ENCODE results near the gene EGLN2.

EGLN2 gene

GRCh38 chr19:40798683-40799557 is at the start of gene EGLN2:
TSS of gene EGLN2 (plus strand) at chr19:40799191. CDS start at chr19:40800573, 1,382 bp downstream.
- FAIRE-seq (no peak), DNase-seq (ENCODE audit: insufficient read length, low spot score) (peak; percentile 78)
- no peak for TF ChIP-seq CTCF (IDR thresholded peaks at IDR 0.05; ENCODE audit: insufficient read depth, missing control alignments)

- TF ChIP-seq CTCF (IDR thresholded peaks at IDR 0.05; ENCODE audit: insufficient read depth, missing control alignments) = no peak
- peak; percentile 89 for DNase-seq (ENCODE audit: insufficient read length, low spot score)
- FAIRE-seq = no peak
Observed at GRCh38 chr19:40750058-40750873, 48.7 kb upstream of the EGLN2 start, which contains the start of gene ACTMAP. TSS of gene ACTMAP (minus strand) at chr19:40750477. CDS start at chr19:40749803, 674 bp downstream.

- peak; percentile 79 for DNase-seq (ENCODE audit: insufficient read length, low spot score)
- no peak for TF ChIP-seq CTCF (IDR thresholded peaks at IDR 0.05; ENCODE audit: insufficient read depth, missing control alignments)
- no peak for FAIRE-seq
Observed at GRCh38 chr19:40750874-40751537, 48.0 kb upstream of the EGLN2 start, which contains the start of gene SNRPA. TSS of gene SNRPA (plus strand) at chr19:40751203. CDS start at chr19:40751409, 206 bp downstream.

- DNase-seq (ENCODE audit: insufficient read length, low spot score) (no peak), FAIRE-seq (no peak)
- no peak for TF ChIP-seq CTCF (IDR thresholded peaks at IDR 0.05; ENCODE audit: insufficient read depth, missing control alignments)
Observed at GRCh38 chr19:40752257-40752781, 46.7 kb upstream of the EGLN2 start.

- no peak for FAIRE-seq
- no peak for TF ChIP-seq CTCF (IDR thresholded peaks at IDR 0.05; ENCODE audit: insufficient read depth, missing control alignments)
- no peak for DNase-seq (ENCODE audit: insufficient read length, low spot score)
Observed at GRCh38 chr19:40754611-40755247, 44.3 kb upstream of the EGLN2 start.

GRCh38 chr19:40755248-40755624 is 43.8 kb upstream of the EGLN2 start:
- FAIRE-seq = no peak
- no peak for TF ChIP-seq CTCF (IDR thresholded peaks at IDR 0.05; ENCODE audit: insufficient read depth, missing control alignments)
- no peak for DNase-seq (ENCODE audit: insufficient read length, low spot score)
